CD4-positive, alpha-beta T cell treated with Interleukin-4 for 4 hours (primary cell): ENCODE data around the gene FOXJ1.
A peak's percentile ranks its signal among the peaks of the same experiment; 100 is the strongest.

Source experiments
- DNase-seq: peaks from one replicate; pipeline ENCODE4 v3.0.0-alpha.2; 2020

The FOXJ1 gene

GRCh38 chr17:76160896-76161528 is 20.0 kb upstream of the FOXJ1 start:
- DNase-seq, result no peak

DNA sequence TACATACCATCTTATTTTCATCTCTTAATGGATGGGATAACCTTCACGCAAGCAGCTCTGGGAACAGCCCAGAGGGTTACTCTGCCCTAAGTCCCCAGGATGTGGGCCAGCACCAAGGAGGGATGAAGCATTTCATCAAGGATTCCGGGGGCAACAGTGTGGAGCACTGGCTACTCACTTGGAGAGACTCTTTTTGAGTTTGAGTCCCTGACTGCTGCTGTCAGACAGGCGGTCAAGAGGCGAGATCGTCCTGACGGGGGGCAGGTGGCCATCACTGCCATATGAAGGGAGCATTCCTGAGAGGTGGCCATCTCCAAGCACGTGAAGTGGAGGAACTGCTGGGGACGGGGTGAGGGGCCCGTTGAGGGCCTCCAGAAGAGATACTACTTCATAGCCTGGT is 18.1 kb upstream of the FOXJ1 start:
- no peak for DNase-seq

DNA sequence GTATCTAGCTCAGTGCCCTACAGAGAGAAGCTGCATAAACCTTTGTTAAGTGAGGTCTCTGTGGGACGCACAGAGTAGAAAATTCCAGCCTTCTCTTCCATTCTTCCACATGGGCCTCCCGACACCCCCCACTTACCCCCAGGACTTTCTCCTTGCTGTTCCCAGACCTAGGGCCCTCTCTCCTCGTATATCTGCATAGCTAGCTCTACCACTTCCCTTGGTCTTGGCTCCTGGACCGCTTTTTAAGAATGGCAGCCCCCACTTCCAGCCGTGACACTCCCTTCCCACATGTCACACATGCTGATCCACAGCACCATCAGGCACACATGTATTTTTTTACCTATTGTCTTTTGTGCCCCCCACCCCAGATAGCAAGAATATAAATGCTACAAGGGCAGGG is 16.7 kb upstream of the FOXJ1 start:
- DNase-seq, result no peak

- DNase-seq, result no peak
These were observed 15.6 kb upstream of the FOXJ1 start for GRCh38 chr17:76156662-76156991.

DNA sequence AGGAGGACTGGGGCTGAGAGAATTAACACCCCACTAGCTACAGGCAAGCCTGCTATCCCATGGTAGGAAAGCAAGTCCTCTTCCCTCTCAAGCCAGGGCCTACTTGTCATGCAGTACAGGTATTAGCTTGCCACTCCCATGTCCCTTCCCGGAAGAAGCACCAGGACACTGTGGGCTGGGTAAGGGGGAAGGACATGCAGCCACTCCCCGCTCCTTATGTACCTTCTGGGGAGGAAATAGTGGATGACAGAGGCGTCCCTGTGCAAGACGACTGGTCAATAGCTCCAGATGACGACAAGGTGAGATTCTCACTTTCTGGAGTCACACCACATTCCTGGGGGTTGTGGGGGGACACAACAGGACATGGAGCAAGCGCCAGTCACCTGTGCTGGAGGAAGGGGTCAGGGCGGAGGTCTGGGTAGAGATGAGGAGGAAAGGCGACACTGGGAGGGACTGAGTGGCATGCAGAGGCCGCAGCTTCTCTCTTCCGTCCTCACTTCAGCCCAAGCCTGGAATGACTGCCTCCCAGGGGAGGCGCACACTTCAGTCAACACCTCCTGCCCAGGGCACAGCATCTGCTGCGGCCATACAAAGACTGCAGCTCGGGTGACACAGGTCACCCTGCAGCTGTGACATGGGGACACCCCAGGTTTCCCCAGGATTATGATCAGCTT is 15.1 kb upstream of the FOXJ1 start:
- DNase-seq, result no peak

DNA sequence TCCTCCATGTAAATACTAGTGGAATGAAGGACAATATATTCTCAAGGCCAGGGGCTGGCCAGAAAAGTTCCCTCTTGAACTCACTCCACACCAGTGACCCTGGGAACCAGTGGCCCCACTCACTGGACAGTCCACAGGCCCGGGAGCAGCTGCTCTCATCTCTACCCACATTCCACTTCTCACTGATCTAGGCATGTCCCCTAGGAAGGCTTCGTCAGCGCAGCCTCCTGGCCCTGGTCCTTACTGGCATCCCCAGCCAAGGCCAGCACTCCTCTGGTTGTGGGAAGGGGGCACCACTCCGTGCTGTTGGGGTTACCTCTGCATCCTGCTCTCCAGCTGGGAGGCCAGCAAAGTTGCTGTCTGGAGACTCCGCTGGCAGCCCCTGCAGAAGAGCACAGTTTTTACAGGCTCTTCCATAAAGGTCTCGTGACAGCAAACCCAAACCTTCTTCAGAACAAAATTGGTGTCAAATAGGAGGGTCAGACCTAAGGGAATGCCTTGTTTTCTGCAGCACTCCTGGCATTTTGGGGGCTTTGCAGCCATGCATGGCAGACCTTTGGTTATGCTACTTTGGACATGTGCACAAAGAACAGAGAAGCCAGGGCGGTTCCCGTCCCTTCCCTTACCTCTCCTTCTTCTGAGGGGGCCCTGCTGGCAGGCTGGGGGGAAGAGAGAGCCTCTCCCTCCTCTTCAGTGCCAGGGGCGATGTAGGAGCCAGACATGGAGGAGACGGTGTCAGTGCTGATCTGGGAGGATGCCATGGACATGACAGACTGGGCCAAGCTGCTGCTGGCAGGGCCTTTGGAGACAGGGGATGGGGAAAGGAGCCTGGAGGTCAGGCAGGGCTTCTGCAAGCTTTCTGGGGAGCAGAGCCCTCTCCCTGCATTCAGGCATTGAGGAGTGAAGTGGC is 14.1 kb upstream of the FOXJ1 start:
- no peak for DNase-seq

DNA sequence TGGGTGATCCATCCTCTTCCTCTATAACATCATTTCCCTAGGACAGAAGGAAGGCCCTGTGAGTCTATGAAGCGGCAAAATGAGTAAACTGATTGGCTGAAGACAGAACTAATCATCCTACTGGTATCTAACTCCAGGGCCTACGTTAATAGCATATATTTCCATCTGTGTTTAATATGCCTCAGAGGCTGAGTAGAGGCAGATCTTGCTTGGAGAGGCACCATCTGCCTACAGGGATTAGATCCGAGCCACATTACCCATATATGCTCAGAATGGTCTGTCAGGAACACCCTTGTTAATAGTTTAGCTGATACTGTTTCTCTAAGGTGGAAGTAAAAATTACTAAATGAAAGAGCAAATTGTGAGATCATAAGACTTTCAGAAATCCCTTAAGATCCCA is 13.2 kb upstream of the FOXJ1 start:
- no peak for DNase-seq

DNA sequence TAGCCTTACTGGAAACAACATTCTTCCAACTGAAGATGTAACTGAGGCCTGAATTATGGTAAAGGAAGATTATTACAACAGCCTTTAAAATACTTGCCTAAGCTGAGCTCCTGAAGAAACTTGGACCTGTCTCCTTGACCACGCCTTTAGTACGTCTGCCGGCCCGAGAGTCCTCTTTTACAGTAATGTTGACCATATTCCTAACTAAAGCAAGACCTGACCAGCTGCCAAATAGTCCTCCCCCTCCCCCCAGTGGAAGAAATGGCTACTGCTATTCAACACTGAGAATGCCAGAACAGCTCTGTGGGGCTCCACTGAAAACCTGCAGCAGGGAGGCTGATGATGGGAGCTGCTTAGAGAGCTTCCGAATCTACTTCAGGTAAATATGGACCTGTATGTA is 12.6 kb upstream of the FOXJ1 start:
- DNase-seq, result no peak

GRCh38 chr17:76153202-76153601 is 12.2 kb upstream of the FOXJ1 start:
- DNase-seq, result no peak

DNA sequence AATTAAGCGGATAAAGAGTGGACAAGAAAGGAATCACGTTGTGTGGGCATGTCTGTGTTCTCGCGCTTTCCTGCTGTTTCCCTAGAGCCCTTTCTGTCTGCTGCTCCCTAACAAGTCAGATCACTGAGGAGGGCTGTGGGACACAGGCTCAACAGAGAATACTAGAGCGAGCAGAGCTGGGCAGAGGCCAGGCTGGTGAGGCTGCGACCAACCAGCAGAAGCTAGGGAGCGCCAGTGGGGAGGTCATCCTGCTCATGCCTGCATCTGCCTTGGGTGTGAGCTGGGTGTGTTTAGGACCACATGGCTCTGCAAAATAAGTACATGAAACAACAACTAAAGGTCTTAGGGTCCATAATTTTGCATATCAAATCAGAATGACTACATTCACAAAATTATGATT is 11.5 kb upstream of the FOXJ1 start:
- no peak for DNase-seq

- peak; percentile 53 for DNase-seq
These were observed 10.9 kb upstream of the FOXJ1 start for GRCh38 chr17:76151896-76152454.

GRCh38 chr17:76150712-76151622 is 9.9 kb upstream of the FOXJ1 start:
- DNase-seq, result no peak

DNA sequence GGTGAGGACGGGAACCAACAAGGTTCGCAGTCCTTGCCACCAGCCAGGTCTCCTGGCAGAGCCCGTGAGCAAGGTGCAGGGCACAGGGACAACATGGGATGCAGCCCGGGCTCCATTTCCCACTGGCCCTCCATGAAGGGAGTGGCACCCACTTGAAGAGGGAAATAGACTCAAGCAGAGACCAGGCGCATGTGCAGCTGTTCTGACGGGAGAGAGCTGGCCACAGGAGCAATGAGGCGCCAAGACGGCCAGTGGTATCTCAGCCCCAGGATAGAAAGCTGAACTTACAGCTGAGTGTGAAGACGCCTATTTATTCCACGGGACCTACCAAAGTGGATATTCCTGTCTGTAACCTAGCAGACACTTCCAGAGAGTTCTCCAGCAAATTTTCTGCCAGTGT is 8.2 kb upstream of the FOXJ1 start:
- DNase-seq, result no peak

DNA sequence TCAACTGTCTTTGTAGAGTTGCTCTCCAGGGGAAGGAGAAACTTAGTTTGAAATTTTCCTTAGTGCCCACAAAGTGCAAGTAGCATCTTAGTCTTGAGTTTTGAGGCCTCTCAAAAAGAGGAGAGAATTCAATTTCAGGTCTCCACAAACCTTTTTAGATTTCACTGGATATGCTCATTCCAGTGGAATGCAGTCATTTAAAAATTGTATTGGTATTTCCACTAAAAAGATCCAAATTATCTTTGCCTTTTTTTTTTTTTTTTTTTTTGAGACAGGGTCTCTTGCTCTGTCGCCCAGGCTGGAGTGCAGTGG is 6.9 kb upstream of the FOXJ1 start:
- no peak for DNase-seq

DNA sequence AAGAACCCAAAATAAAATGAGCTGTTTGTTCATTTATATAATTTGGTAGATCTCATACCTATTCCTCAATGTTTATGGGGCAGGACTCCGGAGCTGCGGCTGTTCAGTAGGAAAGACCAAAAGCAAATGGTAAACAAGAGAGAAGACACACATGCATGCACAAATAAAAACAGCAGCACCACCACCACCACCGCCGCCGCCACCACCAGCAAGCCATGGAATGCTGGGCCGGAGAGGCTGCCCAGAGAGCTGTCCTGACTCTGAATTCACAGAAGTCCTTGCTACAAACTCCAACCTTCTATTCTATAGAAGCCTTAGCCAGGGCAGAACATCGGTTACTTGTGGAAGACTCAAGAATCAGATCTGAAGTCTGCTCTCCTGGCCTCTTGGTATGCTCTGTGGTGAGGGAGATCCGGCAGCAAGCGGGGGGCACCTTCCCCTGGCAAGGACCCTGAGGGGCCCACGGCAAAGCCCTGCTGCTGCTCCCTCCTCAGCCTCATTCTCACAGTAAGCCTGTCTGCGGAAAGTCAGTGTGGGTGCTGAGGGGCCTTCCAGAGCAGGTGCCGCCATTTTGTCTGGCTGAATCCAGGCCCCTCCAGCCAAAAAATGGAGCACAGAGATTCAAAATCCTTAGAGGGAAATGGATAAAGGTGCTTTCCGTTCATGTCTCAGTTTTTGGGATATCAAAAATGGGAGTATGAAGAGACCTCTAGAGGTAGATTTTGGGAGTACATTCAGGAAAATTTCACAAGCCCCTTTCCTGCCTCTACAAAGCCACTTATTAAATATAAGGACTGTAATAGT is 6.4 kb upstream of the FOXJ1 start:
- DNase-seq, result no peak

DNA sequence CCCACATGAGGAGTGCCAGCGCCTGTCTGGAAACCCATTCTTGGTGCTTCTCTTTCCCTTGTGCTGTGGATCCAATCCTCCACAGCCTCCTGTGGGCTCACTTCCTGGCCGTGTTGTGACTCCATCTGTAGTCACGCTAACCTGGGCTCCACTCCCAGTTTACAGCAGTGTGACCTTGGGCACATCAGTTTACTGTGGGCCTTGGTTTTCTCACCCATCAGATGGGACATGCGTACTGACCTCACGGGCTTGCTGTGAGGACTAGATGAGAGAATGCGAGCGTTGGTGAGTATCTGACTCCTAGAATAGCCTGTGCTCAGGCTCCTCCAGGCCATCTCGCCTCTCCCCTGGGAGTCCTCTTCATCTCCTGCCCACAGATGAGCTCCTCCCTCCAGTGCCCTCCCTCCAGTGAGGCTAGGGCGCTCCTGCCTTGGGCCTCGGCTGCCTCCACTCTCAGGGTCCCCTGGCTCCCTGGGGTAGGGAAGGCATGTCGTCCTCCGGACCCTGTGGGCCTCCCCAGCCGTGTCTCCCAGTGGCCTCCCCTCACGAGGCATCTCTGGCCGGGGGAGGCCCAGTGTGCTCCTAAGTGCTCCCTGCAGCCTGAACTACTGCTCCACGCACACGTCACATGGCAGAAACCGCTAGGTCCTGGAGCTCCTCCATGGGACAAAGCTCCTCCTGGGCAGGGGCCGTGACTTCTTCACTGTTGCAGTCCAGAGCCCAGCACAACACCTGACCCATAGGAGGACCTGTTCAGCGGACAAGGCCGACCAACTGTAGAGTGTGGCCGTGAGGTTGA is 5.2 kb upstream of the FOXJ1 start:
- DNase-seq, result peak; percentile 7

- DNase-seq, result peak; percentile 55
These were observed 4.4 kb upstream of the FOXJ1 start for GRCh38 chr17:76145231-76146052.

GRCh38 chr17:76142585-76143041 is 1.6 kb upstream of the FOXJ1 start:
- no peak for DNase-seq

DNA sequence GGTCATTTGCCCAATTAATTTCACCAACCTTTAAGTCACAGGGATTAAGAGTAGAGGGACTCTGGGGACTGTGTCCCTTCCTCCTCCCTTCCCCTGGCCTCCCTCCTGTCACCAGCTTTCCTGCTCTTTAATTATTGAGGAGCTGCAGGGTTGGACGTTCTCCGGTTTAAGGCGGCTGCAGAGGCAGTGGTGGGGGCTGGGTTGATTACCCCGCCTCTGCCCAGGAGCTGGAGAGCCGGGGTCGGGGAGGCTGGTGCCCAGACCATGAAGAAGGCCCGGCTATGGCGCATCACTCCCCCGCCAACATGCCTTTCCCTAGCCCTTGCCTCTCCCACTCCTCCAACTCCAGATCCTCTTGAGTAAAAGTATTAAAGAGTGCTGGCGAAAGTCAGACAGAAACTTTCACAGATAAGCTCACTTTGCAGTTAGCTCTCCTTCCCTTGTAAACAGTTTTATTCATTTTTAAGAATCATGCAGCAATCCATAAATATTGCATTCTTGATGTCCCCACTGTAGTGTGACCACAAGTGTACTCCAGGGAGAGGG is 1.1 kb upstream of the FOXJ1 start:
- DNase-seq, result no peak
